Neural cell (in vitro differentiated cells): Measurements from ENCODE around the gene CNIH3. TPM values are rescaled to one million over a fixed set of nuclear protein-coding genes. Genes with fewer than 3 reads are reported as not detected.

ENCODE experiments used
- H2AFZ ChIP-seq: fragments of 200-600, 300-800 bp; sonication (generic), shearing (Covaris generic); 2 replicates; pipeline ENCODE4 v1.6.0; 2014; ENCODE audit warnings: low read depth, mild to moderate bottlenecking, antibody characterized with exemption, low read length, moderate library complexity
- H3F3A ChIP-seq: fragments of 200-600 bp; shearing (Covaris generic); 2 replicates; pipeline ENCODE4 v1.6.1; 2016; ENCODE audit warnings: mild to moderate bottlenecking, moderate library complexity, mixed read lengths, antibody characterized with exemption, low read length; ENCODE audit not compliant: insufficient read depth, poor library complexity, severe bottlenecking
- H3K27ac ChIP-seq: fragments of 200-600, 300-800 bp; sonication (generic), shearing (Covaris generic); 2 replicates; pipeline ENCODE4 v1.5.1; 2014; ENCODE audit warnings: mild to moderate bottlenecking, low read length, moderate library complexity
- H3K27me3 ChIP-seq: fragments of 300-800, 200-600 bp; sonication (generic), shearing (Covaris generic); 2 replicates; pipeline ENCODE4 v1.6.0; 2014; ENCODE audit warnings: mild to moderate bottlenecking, low read depth, low read length, moderate library complexity; ENCODE audit not compliant: insufficient read depth
- H3K36me3 ChIP-seq: fragments of 300-800, 200-600 bp; sonication (generic), shearing (Covaris generic); 2 replicates; pipeline ENCODE4 v1.5.1; 2014; ENCODE audit warnings: mild to moderate bottlenecking, antibody characterized with exemption, low read length, moderate library complexity; ENCODE audit not compliant: insufficient read depth
- H3K4me2 ChIP-seq: fragments of 300-800, 200-600 bp; sonication (generic), shearing (Covaris generic); 2 replicates; pipeline ENCODE4 v1.6.0; 2014; ENCODE audit warnings: mild to moderate bottlenecking, low read length
- H3K4me3 ChIP-seq: fragments of 300-800, 200-600 bp; sonication (generic), shearing (Covaris generic); 2 replicates; pipeline ENCODE4 v1.5.1; 2014; ENCODE audit warnings: mild to moderate bottlenecking, low read length, moderate library complexity
- H3K79me2 ChIP-seq: fragments of 200-600 bp; shearing (Covaris generic); replicated peaks from 2 replicates; pipeline ENCODE4 v1.6.0; 2014; ENCODE audit warnings: mild to moderate bottlenecking, low read length, moderate library complexity; ENCODE audit not compliant: insufficient read depth
- H3K9ac ChIP-seq: fragments of 300-800, 200-600 bp; sonication (generic), shearing (Covaris generic); 2 replicates; pipeline ENCODE4 v1.6.1; 2016; ENCODE audit warnings: mild to moderate bottlenecking, low read length, mixed read lengths
- H3K9me2 ChIP-seq: fragments of 200-600 bp; shearing (Covaris generic); 2 replicates; pipeline ENCODE4 v1.6.1; 2016; ENCODE audit warnings: mild to moderate bottlenecking, low read length, mixed read lengths; ENCODE audit not compliant: insufficient read depth
- H3K9me3 ChIP-seq: fragments of 200-600, 300-800 bp; sonication (generic), shearing (Covaris generic); 2 replicates; pipeline ENCODE4 v1.6.1; 2016; ENCODE audit warnings: mild to moderate bottlenecking, mixed run types, low read length, moderate library complexity, mixed read lengths
- H4K20me1 ChIP-seq: fragments of 200-600 bp; shearing (Covaris generic); 2 replicates; pipeline ENCODE4 v1.6.1; 2016; ENCODE audit warnings: mild to moderate bottlenecking, mixed run types; ENCODE audit not compliant: insufficient read depth
- CTCF ChIP-seq: fragments of 450-650 bp; IDR thresholded peaks from 2 replicates; pipeline ENCODE4 v1.5.1; 2014; ENCODE audit warnings: antibody characterized with exemption, mild to moderate bottlenecking, moderate library complexity; ENCODE audit not compliant: poor library complexity, severe bottlenecking
- EP300 ChIP-seq: fragments of 450-650 bp; conservative IDR thresholded peaks from 2 replicates; pipeline ENCODE4 v1.6.1; 2014; ENCODE audit warnings: antibody characterized with exemption, mild to moderate bottlenecking, moderate library complexity; ENCODE audit not compliant: poor library complexity, severe bottlenecking
- EZH2 ChIP-seq: fragments of 200-600, 300-800 bp; shearing (Covaris generic), sonication (generic); IDR thresholded peaks from 2 replicates; pipeline ENCODE4 v1.6.1; 2014; ENCODE audit warnings: antibody characterized with exemption, low read length, borderline replicate concordance, mild to moderate bottlenecking; ENCODE audit not compliant: insufficient read depth, poor library complexity, severe bottlenecking
- MXI1 ChIP-seq: fragments of 450-650 bp; conservative IDR thresholded peaks from 2 replicates; pipeline ENCODE4 v1.6.1; 2014; ENCODE audit warnings: antibody characterized with exemption, mild to moderate bottlenecking; ENCODE audit not compliant: poor library complexity, severe bottlenecking
- POLR2AphosphoS5 ChIP-seq: IDR thresholded peaks from 2 replicates; pipeline ENCODE4 v1.6.1; 2012
- RAD21 ChIP-seq: fragments of 450-650 bp; conservative IDR thresholded peaks from 2 replicates; pipeline ENCODE4 v1.6.1; 2014; ENCODE audit warnings: antibody characterized with exemption, mild to moderate bottlenecking, moderate library complexity
- SMC3 ChIP-seq: fragments of 450-650 bp; conservative IDR thresholded peaks from 2 replicates; pipeline ENCODE4 v1.6.1; 2014; ENCODE audit warnings: antibody characterized with exemption, mild to moderate bottlenecking, moderate library complexity; ENCODE audit not compliant: poor library complexity
- TAF1 ChIP-seq: IDR thresholded peaks from 2 replicates; pipeline ENCODE4 v1.6.1; 2012; ENCODE audit warnings: low read depth
- polyA plus RNA-seq: library from polyadenylated mRNA; depleted of rRNA; stranded (reverse); fragments of >200 nt; gene quantifications from 2 replicates; pipeline ENCODE4 v1.2.3, GENCODE V29; 2014
- TF ChIP-seq, protein P1 (sequence below): IDR thresholded peaks from 2 replicates; pipeline ENCODE4 v1.6.1; 2012; ENCODE audit warnings: borderline replicate concordance

Gene CNIH3
- polyA plus RNA-seq, 1 donor from 2014 or later = 9.3 TPM

DNA sequence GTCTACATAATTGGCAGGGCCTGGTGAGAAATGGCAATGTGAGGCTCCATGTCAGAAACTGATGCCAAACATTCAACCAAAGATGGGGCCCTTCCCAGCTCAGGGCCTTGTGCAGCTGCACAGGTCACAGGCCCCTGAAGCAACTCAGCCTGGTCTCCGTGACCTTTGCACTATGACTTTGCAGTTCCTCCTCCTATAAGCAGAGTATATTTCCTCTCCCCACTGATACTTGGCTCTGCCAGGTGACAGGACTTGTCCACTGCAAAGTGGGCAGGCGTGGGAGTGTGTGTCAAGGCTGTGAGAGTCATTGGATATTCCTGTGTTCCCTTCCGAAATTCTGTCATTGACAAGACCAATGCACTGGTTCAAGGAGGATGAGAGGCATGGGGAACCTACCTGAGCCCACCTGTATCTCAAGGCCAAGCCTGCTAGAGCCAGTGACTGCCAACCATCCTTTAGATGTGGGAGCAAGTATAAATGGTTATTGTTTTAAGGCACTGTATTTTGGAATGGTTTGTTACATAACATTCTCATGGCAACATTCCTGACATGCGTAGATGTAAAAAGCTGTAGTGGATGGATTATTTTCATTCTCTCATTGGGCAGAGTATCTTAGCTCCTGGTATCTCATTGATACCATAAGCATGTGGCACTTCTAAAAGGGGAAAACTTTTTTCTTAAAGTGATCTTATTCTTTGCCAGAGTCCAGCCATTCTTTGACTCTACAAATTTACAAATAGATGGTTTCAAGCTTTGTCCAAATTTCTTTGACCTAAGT, 75.2 kb downstream of the CNIH3 start:
- Histone ChIP-seq H3K36me3 (no peaks in the 10 kb centered on the region), H3K4me3 (no peak overlapping the region), H2AFZ (no peak overlapping the region), H3K27ac (no peak overlapping the region), H3F3A (no peaks in the 10 kb centered on the region), H3K4me2 (no peak overlapping the region), H3K9me2 (no peaks in the 10 kb centered on the region), H3K9me3 (no peaks in the 10 kb centered on the region), H3K27me3 (no peaks in the 10 kb centered on the region), H3K9ac (no peak overlapping the region), H4K20me1 (no peaks in the 10 kb centered on the region), H3K79me2 (no peaks in the 10 kb centered on the region)
- TF ChIP-seq, protein P1, sequence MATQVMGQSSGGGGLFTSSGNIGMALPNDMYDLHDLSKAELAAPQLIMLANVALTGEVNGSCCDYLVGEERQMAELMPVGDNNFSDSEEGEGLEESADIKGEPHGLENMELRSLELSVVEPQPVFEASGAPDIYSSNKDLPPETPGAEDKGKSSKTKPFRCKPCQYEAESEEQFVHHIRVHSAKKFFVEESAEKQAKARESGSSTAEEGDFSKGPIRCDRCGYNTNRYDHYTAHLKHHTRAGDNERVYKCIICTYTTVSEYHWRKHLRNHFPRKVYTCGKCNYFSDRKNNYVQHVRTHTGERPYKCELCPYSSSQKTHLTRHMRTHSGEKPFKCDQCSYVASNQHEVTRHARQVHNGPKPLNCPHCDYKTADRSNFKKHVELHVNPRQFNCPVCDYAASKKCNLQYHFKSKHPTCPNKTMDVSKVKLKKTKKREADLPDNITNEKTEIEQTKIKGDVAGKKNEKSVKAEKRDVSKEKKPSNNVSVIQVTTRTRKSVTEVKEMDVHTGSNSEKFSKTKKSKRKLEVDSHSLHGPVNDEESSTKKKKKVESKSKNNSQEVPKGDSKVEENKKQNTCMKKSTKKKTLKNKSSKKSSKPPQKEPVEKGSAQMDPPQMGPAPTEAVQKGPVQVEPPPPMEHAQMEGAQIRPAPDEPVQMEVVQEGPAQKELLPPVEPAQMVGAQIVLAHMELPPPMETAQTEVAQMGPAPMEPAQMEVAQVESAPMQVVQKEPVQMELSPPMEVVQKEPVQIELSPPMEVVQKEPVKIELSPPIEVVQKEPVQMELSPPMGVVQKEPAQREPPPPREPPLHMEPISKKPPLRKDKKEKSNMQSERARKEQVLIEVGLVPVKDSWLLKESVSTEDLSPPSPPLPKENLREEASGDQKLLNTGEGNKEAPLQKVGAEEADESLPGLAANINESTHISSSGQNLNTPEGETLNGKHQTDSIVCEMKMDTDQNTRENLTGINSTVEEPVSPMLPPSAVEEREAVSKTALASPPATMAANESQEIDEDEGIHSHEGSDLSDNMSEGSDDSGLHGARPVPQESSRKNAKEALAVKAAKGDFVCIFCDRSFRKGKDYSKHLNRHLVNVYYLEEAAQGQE = no peak
- no peak for TF ChIP-seq MXI1
- no peak for TF ChIP-seq POLR2AphosphoS5
- TF ChIP-seq SMC3 = no peak
- no peak for TF ChIP-seq RAD21
- no peak for TF ChIP-seq EZH2
- TF ChIP-seq EP300 = no peak
- no peak for TF ChIP-seq TAF1
- no peak for TF ChIP-seq CTCF

- Histone ChIP-seq H3F3A (no peaks in the 10 kb centered on the region), H3K27ac (no peak overlapping the region), H3K9ac (no peak overlapping the region), H4K20me1 (no peaks in the 10 kb centered on the region), H3K4me3 (no peak overlapping the region), H3K36me3 (no peaks in the 10 kb centered on the region), H3K9me2 (no peaks in the 10 kb centered on the region), H3K27me3 (no peaks in the 10 kb centered on the region), H3K9me3 (no peaks in the 10 kb centered on the region), H3K79me2 (no peaks in the 10 kb centered on the region), H3K4me2 (no peak overlapping the region), H2AFZ (no peak overlapping the region)
- TF ChIP-seq EZH2 = no peak
- TF ChIP-seq, protein P1 = no peak
- TF ChIP-seq RAD21 = no peak
- no peak for TF ChIP-seq POLR2AphosphoS5
- no peak for TF ChIP-seq MXI1
- no peak for TF ChIP-seq SMC3
- TF ChIP-seq EP300 = no peak
- no peak for TF ChIP-seq CTCF
- TF ChIP-seq TAF1 = no peak
These were observed 78.9 kb downstream of the CNIH3 start for GRCh38 chr1:224694969-224695368.
